ENCODE results near the gene DNAJC3.
"Not testable (repeated sequence)": the region's sequence is repeated elsewhere in the genome, so short reads cannot be mapped to it uniquely, and the experiment has no call there.

The DNAJC3 gene

GRCh38 chr13:95783747-95784146, 106.8 kb downstream of the DNAJC3 start:
- TF ChIP-seq CTCF (conservative IDR thresholded peaks at IDR 0.05; ENCODE audit: low read length) = no peak
- H3K4me3 ChIP-seq (ENCODE audit: low read length) = no peak overlapping the region
- DNase-seq (ENCODE audit: low read depth) = no peak

GRCh38 chr13:95784161-95784899, 107.4 kb downstream of the DNAJC3 start:
- no peak for TF ChIP-seq CTCF (conservative IDR thresholded peaks at IDR 0.05; ENCODE audit: low read length)
- H3K4me3 ChIP-seq (ENCODE audit: low read length) = no peak overlapping the region
- DNase-seq (ENCODE audit: low read depth) = peak; percentile 84

GRCh38 chr13:95784900-95785290, 108.0 kb downstream of the DNAJC3 start:
- H3K4me3 ChIP-seq (ENCODE audit: low read length) = no peak overlapping the region
- no peak for TF ChIP-seq CTCF (conservative IDR thresholded peaks at IDR 0.05; ENCODE audit: low read length)
- peak; percentile 18 for DNase-seq (ENCODE audit: low read depth)

- no peak for TF ChIP-seq CTCF (conservative IDR thresholded peaks at IDR 0.05; ENCODE audit: low read length)
- peak; percentile 29 for DNase-seq (ENCODE audit: low read depth)
- no peak overlapping the region for H3K4me3 ChIP-seq (ENCODE audit: low read length)
Observed at GRCh38 chr13:95787356-95788099, 110.6 kb downstream of the DNAJC3 start.

GRCh38 chr13:95788100-95788463, 111.1 kb downstream of the DNAJC3 start:
- no peak overlapping the region for H3K4me3 ChIP-seq (ENCODE audit: low read length)
- TF ChIP-seq CTCF (conservative IDR thresholded peaks at IDR 0.05; ENCODE audit: low read length) = no peak
- no peak for DNase-seq (ENCODE audit: low read depth)

GRCh38 chr13:95789315-95789714, 112.4 kb downstream of the DNAJC3 start:
- not testable (repeated sequence) for H3K4me3 ChIP-seq (ENCODE audit: low read length); DNase-seq (ENCODE audit: low read depth)

- no peak for DNase-seq (ENCODE audit: low read depth)
- H3K4me3 ChIP-seq (ENCODE audit: low read length) = no peak overlapping the region
- TF ChIP-seq CTCF (conservative IDR thresholded peaks at IDR 0.05; ENCODE audit: low read length) = no peak
Observed at GRCh38 chr13:95791084-95791722, 114.3 kb downstream of the DNAJC3 start.

Data from AG10803 (cell line).